ENCODE data around the gene CRY1. TPM values are rescaled to one million over a fixed set of nuclear protein-coding genes. Genes with fewer than 3 reads are reported as not detected.

Gene CRY1
- total RNA-seq, 1 experiment from 2014 or later, result 43.8 TPM

DNA sequence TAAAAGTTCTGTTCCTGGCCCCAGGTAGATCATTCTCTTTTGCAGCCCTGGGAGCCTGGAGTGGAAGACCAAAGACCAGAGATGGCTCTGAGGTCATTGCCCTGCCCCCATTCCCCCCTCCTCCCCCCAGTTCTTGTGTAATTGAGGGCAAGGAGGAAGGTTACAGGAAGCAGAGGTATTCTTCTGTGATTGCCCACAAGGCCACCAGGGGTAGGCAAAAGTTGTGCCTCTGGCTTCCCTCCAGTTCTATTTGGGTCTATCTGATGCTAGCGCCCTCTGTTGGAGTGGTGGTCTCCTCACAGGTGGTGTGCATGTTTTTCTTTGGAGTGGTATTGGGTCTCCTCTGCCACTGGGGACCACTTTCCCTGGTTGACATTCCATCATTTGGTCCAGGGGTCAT lies 41.2 kb upstream of the CRY1 start:
- Histone ChIP-seq H3K4me1 (ENCODE audit: control insufficient read depth, insufficient read depth, low read length) (no peaks in the 10 kb centered on the region), H3K27me3 (ENCODE audit: control insufficient read depth, insufficient read depth, low read length) (no peaks in the 10 kb centered on the region), H3K27ac (ENCODE audit: low read length) (no peak overlapping the region), H3K36me3 (ENCODE audit: control insufficient read depth, insufficient read depth, low read length) (no peaks in the 10 kb centered on the region), H3K4me3 (ENCODE audit: low read depth in 2 of 2, low read length in 2 of 2) (no peak overlapping the region), H3K9me3 (ENCODE audit: control insufficient read depth, insufficient read depth, low read depth, low read length) (no peaks in the 10 kb centered on the region)
- TF ChIP-seq REST (IDR thresholded peaks at IDR 0.05; ENCODE audit: insufficient read depth in 1 of 2, low read depth in 2 of 2, low read length in 1 of 2) (no peak), SIN3A (IDR thresholded peaks at IDR 0.05; ENCODE audit: borderline replicate concordance, insufficient read depth, low read depth, low read length) (no peak)
- TF ChIP-seq, protein P1, sequence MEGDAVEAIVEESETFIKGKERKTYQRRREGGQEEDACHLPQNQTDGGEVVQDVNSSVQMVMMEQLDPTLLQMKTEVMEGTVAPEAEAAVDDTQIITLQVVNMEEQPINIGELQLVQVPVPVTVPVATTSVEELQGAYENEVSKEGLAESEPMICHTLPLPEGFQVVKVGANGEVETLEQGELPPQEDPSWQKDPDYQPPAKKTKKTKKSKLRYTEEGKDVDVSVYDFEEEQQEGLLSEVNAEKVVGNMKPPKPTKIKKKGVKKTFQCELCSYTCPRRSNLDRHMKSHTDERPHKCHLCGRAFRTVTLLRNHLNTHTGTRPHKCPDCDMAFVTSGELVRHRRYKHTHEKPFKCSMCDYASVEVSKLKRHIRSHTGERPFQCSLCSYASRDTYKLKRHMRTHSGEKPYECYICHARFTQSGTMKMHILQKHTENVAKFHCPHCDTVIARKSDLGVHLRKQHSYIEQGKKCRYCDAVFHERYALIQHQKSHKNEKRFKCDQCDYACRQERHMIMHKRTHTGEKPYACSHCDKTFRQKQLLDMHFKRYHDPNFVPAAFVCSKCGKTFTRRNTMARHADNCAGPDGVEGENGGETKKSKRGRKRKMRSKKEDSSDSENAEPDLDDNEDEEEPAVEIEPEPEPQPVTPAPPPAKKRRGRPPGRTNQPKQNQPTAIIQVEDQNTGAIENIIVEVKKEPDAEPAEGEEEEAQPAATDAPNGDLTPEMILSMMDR (IDR thresholded peaks at IDR 0.05), result peak; percentile 61
- ATAC-seq (no peak), DNase-seq (ENCODE audit: low read depth, low spot score) (no peak)
- intact Hi-C loops (cut with micrococcal nuclease; ENCODE audit: unreplicated experiment) (no loop called here), in situ Hi-C loops (cut with HindIII; ENCODE audit: low pct_unique_long_range_greater_than_20kb, low sequenced_read_pairs) (no loop called here)
- BruUV-seq (replicated peaks), result no TSS peak
- CTCF ChIA-PET, result no interaction called here
- POLR2A ChIA-PET, result no interaction called here

DNA sequence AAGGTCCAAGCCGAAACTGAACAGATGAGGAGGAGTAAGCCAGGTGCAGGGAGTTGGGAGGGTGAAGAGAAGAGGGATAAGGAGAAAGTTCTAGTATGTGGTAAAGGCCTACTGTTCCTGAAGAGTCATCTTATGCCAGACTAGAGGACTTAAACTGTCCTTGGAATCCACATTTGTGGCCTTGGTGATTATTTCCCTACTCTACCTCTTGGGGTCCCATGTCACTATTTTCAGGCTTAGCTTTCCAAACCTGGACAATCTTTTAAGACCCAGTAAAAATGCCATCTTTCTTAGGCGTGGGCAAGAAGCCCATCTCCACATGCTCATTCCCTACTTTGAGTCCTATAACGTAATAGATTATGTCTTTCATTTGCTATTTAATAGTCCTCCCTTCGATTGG lies 40.1 kb upstream of the CRY1 start:
- in situ Hi-C loops (cut with HindIII; ENCODE audit: low pct_unique_long_range_greater_than_20kb, low sequenced_read_pairs) (no loop called here), intact Hi-C loops (cut with micrococcal nuclease; ENCODE audit: unreplicated experiment) (loop anchor here (2.0 kb wide), 1 partner anchor 473 kb away; no protein-coding TSS in a partner anchor)
- BruUV-seq (replicated peaks), result no TSS peak
- Histone ChIP-seq H3K4me1 (ENCODE audit: control insufficient read depth, insufficient read depth, low read length) (no peaks in the 10 kb centered on the region), H3K4me3 (ENCODE audit: low read depth in 2 of 2, low read length in 2 of 2) (no peak overlapping the region), H3K9me3 (ENCODE audit: control insufficient read depth, insufficient read depth, low read depth, low read length) (no peaks in the 10 kb centered on the region), H3K27ac (ENCODE audit: low read length) (no peak overlapping the region), H3K36me3 (ENCODE audit: control insufficient read depth, insufficient read depth, low read length) (no peaks in the 10 kb centered on the region), H3K27me3 (ENCODE audit: control insufficient read depth, insufficient read depth, low read length) (no peaks in the 10 kb centered on the region)
- ChIA-PET CTCF (no interaction called here), POLR2A (no interaction called here)
- ATAC-seq, result no peak
- no peak for DNase-seq (ENCODE audit: low read depth, low spot score)
- no peak for TF ChIP-seq REST (IDR thresholded peaks at IDR 0.05; ENCODE audit: insufficient read depth in 1 of 2, low read depth in 2 of 2, low read length in 1 of 2)
- no peak for TF ChIP-seq TCF7L2 (IDR thresholded peaks at IDR 0.05; ENCODE audit: low read depth, low read length)
- TF ChIP-seq, protein P1 (IDR thresholded peaks at IDR 0.05), result no peak; the same call in 1 of the 2 replicates
- no peak for TF ChIP-seq POLR2AphosphoS5 (IDR thresholded peaks at IDR 0.05; ENCODE audit: low read depth, low read length)
- TF ChIP-seq SIN3A (IDR thresholded peaks at IDR 0.05; ENCODE audit: borderline replicate concordance, insufficient read depth, low read depth, low read length), result no peak
